CD4-positive, alpha-beta memory T cell (primary cell): ENCODE measurements around the gene KCNIP1. TPM values are rescaled to one million over a fixed set of nuclear protein-coding genes. Genes with fewer than 3 reads are reported as not detected.

Experiments
- CTCF ChIA-PET: fragments of 350-600 bp; sonication (Branson Sonifier 250); formaldehyde crosslinking; loops from one replicate; lab custom pipeline; 2021; ENCODE audit warnings: inconsistent platforms; ENCODE audit not compliant: partially characterized antibody; lab: Charles Lee
- POLR2A ChIA-PET: fragments of 350-600 bp; sonication (Branson Sonifier 250); formaldehyde crosslinking; loops from one replicate; lab custom pipeline; 2021; ENCODE audit not compliant: partially characterized antibody; lab: Charles Lee
- DNase-seq, 5 donors: peaks; one replicate each; pipeline versions ENCODE4 v3.0.0 to v3.0.0-alpha.2; 2020 to 2022; ENCODE audit warnings: mixed read lengths in 1 of 5
- H3K27ac ChIP-seq: one replicate; pipeline ENCODE4 v1.7.0; 2013; ENCODE audit warnings: low read depth, low read length
- H3K27me3 ChIP-seq: 2 replicates; pipeline ENCODE4 v1.7.0; 2013; ENCODE audit warnings: mild to moderate bottlenecking, low read length, moderate library complexity; ENCODE audit not compliant: insufficient read depth
- H3K36me3 ChIP-seq: 2 replicates; pipeline ENCODE4 v1.7.0; 2013; ENCODE audit warnings: mild to moderate bottlenecking, low read length, moderate library complexity; ENCODE audit not compliant: insufficient read depth
- H3K4me1 ChIP-seq: 2 replicates; pipeline ENCODE4 v1.7.0; 2013; ENCODE audit warnings: mild to moderate bottlenecking, low read length, moderate library complexity; ENCODE audit not compliant: insufficient read depth
- H3K4me3 ChIP-seq, 2 donors: one replicate each; pipeline ENCODE4 v1.7.0; 2013; ENCODE audit warnings: low read length in 2 of 2, mild to moderate bottlenecking in 1 of 2
- H3K9me3 ChIP-seq, 2 donors: one replicate each; pipeline ENCODE4 v1.7.0; 2013; ENCODE audit warnings: low read length in 2 of 2, control low read depth in 1 of 2; ENCODE audit not compliant: control insufficient read depth in 1 of 2
- H3K27ac Mint-ChIP-seq, 7 donors: one replicate each; pipeline ENCODE4 v1.8.0; 2020 to 2021; ENCODE audit warnings: mixed read lengths in 7 of 7, mild to moderate bottlenecking in 6 of 7, inconsistent platforms in 3 of 7, moderate library complexity in 3 of 7
- H3K27me3 Mint-ChIP-seq, 2 donors: one replicate each; pipeline ENCODE4 v1.8.0; 2020 to 2021; ENCODE audit warnings: mixed read lengths in 2 of 2
- H3K36me3 Mint-ChIP-seq, 2 donors: one replicate each; pipeline ENCODE4 v1.8.0; 2020 to 2021; ENCODE audit warnings: mixed read lengths in 2 of 2, inconsistent platforms in 1 of 2, mild to moderate bottlenecking in 1 of 2
- H3K4me1 Mint-ChIP-seq, 4 donors: one replicate each; pipeline ENCODE4 v1.8.0; 2020 to 2021; ENCODE audit warnings: mixed read lengths in 4 of 4, mild to moderate bottlenecking in 1 of 4
- H3K4me3 Mint-ChIP-seq, 8 donors: one replicate each; pipeline ENCODE4 v1.8.0; 2020 to 2021; ENCODE audit warnings: mixed read lengths in 8 of 8, mild to moderate bottlenecking in 7 of 8, moderate library complexity in 6 of 8, inconsistent platforms in 3 of 8
- H3K9me3 Mint-ChIP-seq, 8 donors: one replicate each; pipeline ENCODE4 v1.8.0; 2020 to 2021; ENCODE audit warnings: mixed read lengths in 8 of 8, mild to moderate bottlenecking in 5 of 8, inconsistent platforms in 3 of 8, moderate library complexity in 1 of 8
- intact Hi-C: fragments of 100-400 bp; cut with micrococcal nuclease; formaldehyde crosslinking; loops from one replicate; pipeline ENCODE4 v1.15.1; 2023
- polyA plus RNA-seq, 2 donors: library from polyadenylated mRNA; unstranded; fragments of 300-500 nt; fragmentation: Illumina TruSeq; gene quantifications; one replicate each; pipeline ENCODE4 v1.2.3, GENCODE V29; 2021
- total RNA-seq, 2 experiments: library from RNA; stranded (reverse); gene quantifications; one replicate each; pipeline ENCODE4 v1.2.3, GENCODE V29; 2021

Gene KCNIP1
- total and polyA plus RNA-seq, 4 experiments from 2014 or later, result not detected

DNA sequence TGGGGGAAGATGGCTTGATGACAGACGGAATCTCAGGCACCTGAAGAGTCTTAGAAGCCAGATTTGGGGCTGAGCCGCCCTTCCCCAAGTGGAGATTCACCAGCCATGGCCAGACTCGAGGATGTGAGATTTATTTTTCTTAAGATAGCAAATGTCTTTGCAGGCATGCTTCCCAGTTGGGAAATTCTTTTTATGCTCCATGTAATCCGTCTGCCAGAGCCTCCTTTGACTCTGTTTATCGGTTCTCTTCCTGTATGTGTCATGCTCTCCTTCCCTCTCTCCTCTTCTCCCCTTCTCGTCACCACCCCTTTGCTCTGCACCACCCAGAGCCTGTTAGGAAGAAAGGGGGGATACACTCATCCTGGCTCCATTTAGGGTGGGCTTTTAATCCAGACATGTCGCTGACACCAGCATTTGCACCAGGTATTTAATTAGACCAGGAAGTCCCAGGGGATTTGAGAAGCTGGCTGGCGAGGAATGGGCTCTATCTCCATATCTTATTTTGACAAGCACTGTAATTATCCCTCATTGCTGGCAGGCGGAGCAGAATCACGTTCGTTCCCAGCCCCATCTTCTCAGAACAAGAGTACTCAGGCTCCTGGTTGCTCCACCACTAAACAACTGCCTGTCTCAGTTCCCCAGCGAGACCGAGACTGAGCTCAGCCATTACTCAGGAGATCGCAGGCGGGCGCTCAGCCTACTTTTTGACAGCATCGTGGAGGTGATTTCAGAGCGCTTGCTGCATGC is 50.9 kb downstream of the KCNIP1 start:
- intact Hi-C loops, result no loop called here
- ChIA-PET CTCF (no interaction called here), POLR2A (no interaction called here)
- H3K4me1 Mint-ChIP-seq, result no peaks in the 10 kb centered on the region
- Histone ChIP-seq H3K27me3 (no peaks in the 10 kb centered on the region), H3K36me3 (no peaks in the 10 kb centered on the region), H3K4me3 (no peak overlapping the region), H3K4me1 (no peaks in the 10 kb centered on the region), H3K9me3 (no peaks in the 10 kb centered on the region), H3K27ac (no peak overlapping the region)
- no peak overlapping the region for H3K4me3 Mint-ChIP-seq
- H3K27ac Mint-ChIP-seq, result no peak overlapping the region
- no peaks in the 10 kb centered on the region for H3K36me3 Mint-ChIP-seq
- H3K27me3 Mint-ChIP-seq, result peaks cover 17 to 19% of the 10 kb centered on the region in 2 donors
- DNase-seq, result no peak
- peaks cover 0 to 2% (median 0%) of the 10 kb centered on the region in 8 donors for H3K9me3 Mint-ChIP-seq

DNA sequence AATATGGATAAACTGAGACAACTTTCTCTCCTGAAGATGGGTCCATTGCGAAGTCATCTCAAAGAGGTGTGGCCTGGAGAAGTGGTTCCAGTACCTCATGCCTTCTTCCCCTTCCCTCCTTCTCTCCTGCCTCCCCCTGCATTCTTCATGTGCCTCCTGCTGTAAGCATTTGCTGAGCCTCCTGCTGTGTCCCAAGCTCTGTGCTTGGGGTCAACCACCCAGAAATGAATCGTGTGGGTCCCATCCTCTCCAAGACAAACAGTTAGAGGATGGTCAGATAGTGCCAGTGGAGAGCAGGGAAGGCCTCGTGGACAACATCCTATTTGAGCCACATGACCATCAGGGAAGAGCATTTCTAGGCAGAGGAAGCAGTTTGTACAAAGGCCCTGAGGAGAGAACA is 53.5 kb downstream of the KCNIP1 start:
- Histone ChIP-seq H3K4me1 (no peaks in the 10 kb centered on the region), H3K27ac (no peak overlapping the region), H3K4me3 (no peak overlapping the region), H3K27me3 (peaks cover 4% of the 10 kb centered on the region), H3K9me3 (no peaks in the 10 kb centered on the region), H3K36me3 (no peaks in the 10 kb centered on the region)
- Mint-ChIP-seq H3K4me3 (no peak overlapping the region), H3K27me3 (peaks cover 31 to 35% of the 10 kb centered on the region in 2 donors), H3K4me1 (no peaks in the 10 kb centered on the region), H3K36me3 (no peaks in the 10 kb centered on the region), H3K9me3 (peaks cover 0 to 2% (median 0%) of the 10 kb centered on the region in 8 donors), H3K27ac (no peak overlapping the region)
- CTCF ChIA-PET, result no interaction called here
- DNase-seq, result no peak
- intact Hi-C loops, result no loop called here
- POLR2A ChIA-PET, result no interaction called here

DNA sequence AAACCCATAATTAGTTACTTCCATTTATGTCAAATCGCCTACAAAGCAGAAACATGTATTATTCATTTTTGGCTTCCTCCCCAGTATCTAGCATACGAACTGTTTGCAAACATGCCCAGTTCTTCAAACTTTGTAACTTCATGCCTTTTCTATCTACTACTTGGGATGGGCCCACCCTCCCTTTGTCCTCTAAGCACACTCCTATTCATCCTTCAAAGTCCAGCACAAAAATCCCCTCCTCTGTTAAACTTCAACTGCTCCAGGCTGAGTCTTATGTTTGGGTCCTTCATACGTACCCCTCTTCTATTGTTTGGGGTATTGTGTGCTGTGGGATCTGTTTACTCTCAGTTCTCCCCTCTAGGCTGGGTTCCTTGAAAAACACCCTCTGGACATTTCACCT is 55.5 kb downstream of the KCNIP1 start:
- no peaks in the 10 kb centered on the region for H3K9me3 ChIP-seq
- peaks cover 29 to 30% of the 10 kb centered on the region in 2 donors for H3K27me3 Mint-ChIP-seq

DNA sequence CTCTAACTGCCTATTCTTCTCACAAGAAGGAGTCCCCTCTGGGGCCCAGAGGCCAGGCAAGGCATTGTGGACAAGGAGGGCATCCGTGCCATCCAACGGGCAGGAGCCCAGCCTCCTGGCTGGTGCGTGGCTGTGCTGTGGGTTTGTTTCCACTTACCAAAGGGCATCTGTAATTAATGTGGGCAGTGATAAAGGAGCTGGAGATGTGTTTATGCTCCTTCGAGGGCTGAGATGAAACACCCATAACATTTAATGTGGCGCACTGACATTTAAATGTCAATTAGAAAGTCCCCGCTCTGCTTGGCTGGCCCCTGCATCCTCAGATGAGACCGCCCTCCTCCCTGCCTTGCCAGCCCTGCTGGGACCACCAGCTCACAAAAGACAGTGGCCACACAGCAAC is 57.1 kb downstream of the KCNIP1 start:
- no peak for DNase-seq
- CTCF ChIA-PET, result no interaction called here
- Histone ChIP-seq H3K27me3 (peaks cover 4% of the 10 kb centered on the region), H3K4me3 (no peak overlapping the region), H3K4me1 (no peaks in the 10 kb centered on the region), H3K36me3 (no peaks in the 10 kb centered on the region), H3K9me3 (no peaks in the 10 kb centered on the region), H3K27ac (no peak overlapping the region)
- H3K27ac Mint-ChIP-seq, result no peak overlapping the region
- H3K4me3 Mint-ChIP-seq, result no peak overlapping the region
- POLR2A ChIA-PET, result no interaction called here
- peaks cover 28 to 32% of the 10 kb centered on the region in 2 donors for H3K27me3 Mint-ChIP-seq
- H3K9me3 Mint-ChIP-seq, result no peaks in the 10 kb centered on the region
- intact Hi-C loops, result no loop called here
- H3K36me3 Mint-ChIP-seq, result no peaks in the 10 kb centered on the region
- H3K4me1 Mint-ChIP-seq, result peaks cover 0 to 1% (median 0%) of the 10 kb centered on the region in 4 donors

More for the DNA sequence above, 55.5 kb downstream of the KCNIP1 start:
- DNase-seq, result no peak
- POLR2A ChIA-PET, result no interaction called here
- intact Hi-C loops, result no loop called here
- CTCF ChIA-PET, result no interaction called here
- no peaks in the 10 kb centered on the region for H3K4me1 ChIP-seq
- H3K36me3 Mint-ChIP-seq, result no peaks in the 10 kb centered on the region
- no peaks in the 10 kb centered on the region for H3K36me3 ChIP-seq
- peaks cover 4% of the 10 kb centered on the region for H3K27me3 ChIP-seq
- H3K9me3 Mint-ChIP-seq, result no peaks in the 10 kb centered on the region
- no peak overlapping the region for H3K27ac ChIP-seq
- no peak overlapping the region for H3K27ac Mint-ChIP-seq
- peaks cover 0 to 1% (median 0%) of the 10 kb centered on the region in 4 donors for H3K4me1 Mint-ChIP-seq
- no peak overlapping the region for H3K4me3 Mint-ChIP-seq
- H3K4me3 ChIP-seq, result no peak overlapping the region

DNA sequence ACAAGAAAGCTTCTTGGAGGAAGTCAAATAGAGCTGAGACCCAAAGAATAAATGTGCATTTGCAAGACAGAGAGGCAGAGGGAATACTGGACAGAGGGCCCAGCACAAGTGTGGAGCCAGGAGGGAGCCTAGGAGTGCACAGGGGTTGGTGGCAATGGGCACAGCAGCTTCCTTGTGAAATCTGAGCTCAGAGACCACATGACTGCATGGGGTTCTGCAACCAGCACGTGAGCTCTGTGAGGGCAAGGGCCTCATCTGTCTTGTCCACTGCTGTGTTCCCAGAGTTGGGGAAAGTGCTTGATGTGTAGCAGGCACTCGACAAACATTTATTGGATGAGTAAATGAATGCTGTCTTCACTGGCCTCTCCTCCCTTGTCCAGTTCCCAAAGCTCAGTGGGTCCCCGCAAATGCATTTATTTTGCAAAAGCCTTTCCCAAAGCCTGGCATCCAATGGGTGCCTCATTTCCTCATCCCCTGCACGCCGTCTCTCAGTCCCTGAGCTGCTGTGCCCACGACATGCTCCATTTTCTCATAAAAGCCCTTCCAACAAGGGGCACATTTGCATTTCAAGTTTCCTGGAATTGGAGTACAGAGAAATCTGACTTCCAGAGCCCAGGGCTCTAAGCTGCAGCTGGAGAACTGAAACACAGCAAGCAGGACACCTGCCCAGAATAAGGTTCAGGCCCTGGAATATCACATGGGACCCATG is 58.5 kb downstream of the KCNIP1 start:
- H3K9me3 Mint-ChIP-seq, result no peaks in the 10 kb centered on the region
- DNase-seq, result no peak
- Histone ChIP-seq H3K4me1 (no peaks in the 10 kb centered on the region), H3K27me3 (peaks cover 4% of the 10 kb centered on the region), H3K4me3 (no peak overlapping the region), H3K9me3 (no peaks in the 10 kb centered on the region), H3K27ac (no peak overlapping the region), H3K36me3 (no peaks in the 10 kb centered on the region)
- no peak overlapping the region for H3K27ac Mint-ChIP-seq
- peaks cover 30 to 34% of the 10 kb centered on the region in 2 donors for H3K27me3 Mint-ChIP-seq
- ChIA-PET CTCF (no interaction called here), POLR2A (no interaction called here)
- intact Hi-C loops, result no loop called here
- H3K4me1 Mint-ChIP-seq, result peaks cover 0 to 1% (median 0%) of the 10 kb centered on the region in 4 donors
- H3K4me3 Mint-ChIP-seq, result no peak overlapping the region
- no peaks in the 10 kb centered on the region for H3K36me3 Mint-ChIP-seq

DNA sequence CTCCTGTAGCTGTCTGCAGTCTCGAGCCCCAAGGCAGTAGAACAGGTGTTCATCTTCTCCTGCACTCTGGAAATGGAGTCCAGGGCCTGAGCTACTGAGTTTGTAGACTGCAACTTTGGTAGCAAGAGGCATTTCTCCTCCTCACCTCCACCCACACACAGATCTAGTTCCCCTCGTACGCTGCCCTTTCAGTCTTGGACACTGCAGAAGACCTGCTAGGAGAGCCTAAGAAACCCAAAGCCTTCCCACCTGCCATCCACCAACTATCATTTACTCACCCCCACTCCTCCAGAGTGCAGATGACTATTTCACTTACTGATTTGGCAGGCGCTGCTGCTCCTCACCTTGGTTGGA is 59.0 kb downstream of the KCNIP1 start:
- Mint-ChIP-seq H3K4me3 (no peak overlapping the region), H3K27me3 (peaks cover 31 to 36% of the 10 kb centered on the region in 2 donors), H3K36me3 (no peaks in the 10 kb centered on the region), H3K4me1 (peaks cover 0 to 1% (median 0%) of the 10 kb centered on the region in 4 donors), H3K9me3 (no peaks in the 10 kb centered on the region), H3K27ac (no peak overlapping the region)
- H3K27me3 ChIP-seq, result peaks cover 4% of the 10 kb centered on the region
- H3K4me3 ChIP-seq, result no peak overlapping the region
- CTCF ChIA-PET, result no interaction called here
- intact Hi-C loops, result no loop called here
- no peaks in the 10 kb centered on the region for H3K36me3 ChIP-seq
- POLR2A ChIA-PET, result no interaction called here
- H3K9me3 ChIP-seq, result no peaks in the 10 kb centered on the region
- H3K4me1 ChIP-seq, result no peaks in the 10 kb centered on the region
- no peak overlapping the region for H3K27ac ChIP-seq
- DNase-seq, result no peak

DNA sequence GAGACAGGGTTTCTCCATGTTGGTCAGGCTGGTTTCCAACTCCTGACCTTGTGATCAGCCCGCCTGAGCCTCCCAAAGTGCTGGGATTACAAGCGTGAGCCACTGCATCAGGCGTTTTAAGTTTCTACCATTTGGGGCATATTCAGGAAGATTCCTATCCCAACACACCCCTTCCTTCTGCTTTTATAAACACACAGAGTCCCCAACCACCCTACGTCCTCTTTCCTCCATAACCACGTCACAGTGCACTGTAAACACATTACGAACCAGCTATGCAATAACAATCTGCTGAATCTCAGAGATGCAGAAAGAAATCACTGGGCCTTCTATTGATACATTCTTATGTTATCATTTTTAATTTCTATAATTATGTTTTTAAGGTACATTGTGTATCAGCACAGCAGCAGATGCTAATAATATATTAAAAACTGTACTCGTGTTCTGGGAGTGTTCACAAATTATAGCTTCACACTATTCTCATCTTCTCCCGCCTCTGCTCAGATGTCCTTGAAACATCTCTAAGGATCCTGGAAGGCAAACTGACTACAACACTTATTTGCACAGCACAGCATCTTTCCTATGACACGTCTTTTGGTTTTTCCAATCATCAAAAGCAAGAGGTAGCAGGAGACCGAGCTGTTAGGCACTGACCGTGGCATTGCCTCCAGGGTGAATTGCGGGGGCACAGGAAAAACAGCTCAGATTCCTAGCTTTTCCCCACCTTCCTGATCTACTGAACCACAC is 60.2 kb downstream of the KCNIP1 start:
- H3K36me3 Mint-ChIP-seq, result no peaks in the 10 kb centered on the region

More for the DNA sequence above, 60.2 kb downstream of the KCNIP1 start:
- no peak for DNase-seq
- Mint-ChIP-seq H3K4me3 (no peak overlapping the region), H3K27ac (no peak overlapping the region), H3K4me1 (peaks cover 0 to 1% (median 0%) of the 10 kb centered on the region in 4 donors), H3K9me3 (no peaks in the 10 kb centered on the region), H3K27me3 (peaks cover 27 to 30% of the 10 kb centered on the region in 2 donors)
- intact Hi-C loops, result no loop called here
- H3K4me3 ChIP-seq, result no peak overlapping the region
- H3K27me3 ChIP-seq, result peaks cover 4% of the 10 kb centered on the region
- no peaks in the 10 kb centered on the region for H3K4me1 ChIP-seq
- no peaks in the 10 kb centered on the region for H3K9me3 ChIP-seq
- CTCF ChIA-PET, result no interaction called here
- H3K27ac ChIP-seq, result no peak overlapping the region
- H3K36me3 ChIP-seq, result no peaks in the 10 kb centered on the region
- POLR2A ChIA-PET, result no interaction called here
